ENCODE results near the gene MLH1.
A peak's percentile ranks its signal among the peaks of the same experiment; 100 is the strongest.

- TF ChIP-seq, protein P1, sequence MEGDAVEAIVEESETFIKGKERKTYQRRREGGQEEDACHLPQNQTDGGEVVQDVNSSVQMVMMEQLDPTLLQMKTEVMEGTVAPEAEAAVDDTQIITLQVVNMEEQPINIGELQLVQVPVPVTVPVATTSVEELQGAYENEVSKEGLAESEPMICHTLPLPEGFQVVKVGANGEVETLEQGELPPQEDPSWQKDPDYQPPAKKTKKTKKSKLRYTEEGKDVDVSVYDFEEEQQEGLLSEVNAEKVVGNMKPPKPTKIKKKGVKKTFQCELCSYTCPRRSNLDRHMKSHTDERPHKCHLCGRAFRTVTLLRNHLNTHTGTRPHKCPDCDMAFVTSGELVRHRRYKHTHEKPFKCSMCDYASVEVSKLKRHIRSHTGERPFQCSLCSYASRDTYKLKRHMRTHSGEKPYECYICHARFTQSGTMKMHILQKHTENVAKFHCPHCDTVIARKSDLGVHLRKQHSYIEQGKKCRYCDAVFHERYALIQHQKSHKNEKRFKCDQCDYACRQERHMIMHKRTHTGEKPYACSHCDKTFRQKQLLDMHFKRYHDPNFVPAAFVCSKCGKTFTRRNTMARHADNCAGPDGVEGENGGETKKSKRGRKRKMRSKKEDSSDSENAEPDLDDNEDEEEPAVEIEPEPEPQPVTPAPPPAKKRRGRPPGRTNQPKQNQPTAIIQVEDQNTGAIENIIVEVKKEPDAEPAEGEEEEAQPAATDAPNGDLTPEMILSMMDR (IDR thresholded peaks at IDR 0.05) = peak in 2 of 12 donors; percentile 13 to 15
- no peak for TF ChIP-seq POLR2A (IDR thresholded peaks at IDR 0.05)
Observed at GRCh38 chr3:36944012-36944640, 49.2 kb upstream of the MLH1 start.

All from heart left ventricle (tissue), 13 donors.